Measurements from ENCODE around the gene SHROOM4. TPM values are rescaled to one million over a fixed set of nuclear protein-coding genes. Genes with fewer than 3 reads are reported as not detected.

The SHROOM4 gene
- total and polyA plus RNA-seq, 2 donors (not counting 1 experiment from before 2014, with no cell fraction given), result not detected

DNA sequence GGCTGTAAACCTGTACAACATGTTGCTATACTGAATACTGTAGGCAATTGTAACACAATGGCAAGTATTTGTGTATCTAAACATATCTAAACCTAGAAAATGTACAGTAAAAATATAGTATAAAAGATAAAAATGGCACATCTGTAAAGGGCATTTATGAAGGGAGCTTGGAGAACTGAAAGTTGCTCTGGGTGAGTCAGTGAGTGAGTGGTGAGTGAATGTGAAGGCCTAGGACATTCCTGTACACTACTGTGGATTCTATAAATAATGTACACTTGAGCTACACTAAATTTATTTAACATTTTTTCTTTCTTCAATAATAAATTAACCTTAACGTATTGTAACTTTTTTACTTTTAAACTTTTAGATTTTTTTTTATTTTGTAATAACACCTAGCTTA lies 5.0 kb upstream of the SHROOM4 start:
- Histone ChIP-seq H3K27ac (ENCODE audit: low read length in 2 of 2) (no peak overlapping the region), H3K4me3 (ENCODE audit: control extremely low read depth in 1 of 5, extremely low read depth in 1 of 5, insufficient read depth in 1 of 5, low read depth in 2 of 5, low read length in 4 of 5) (no peak overlapping the region), H3K4me2 (replicated peaks; ENCODE audit: low read depth, low read length, poor library complexity, severe bottlenecking) (no peak overlapping the region), H3K27me3 (replicated peaks in 1 of 4; ENCODE audit: control extremely low read depth in 1 of 4, control insufficient read depth in 3 of 4, insufficient read depth in 4 of 4, low read length in 3 of 4) (peaks cover 0 to 5% (median 0%) of the 10 kb centered on the region in 4 experiments), H3K36me3 (replicated peaks in 1 of 2; ENCODE audit: control extremely low read depth in 1 of 2, control insufficient read depth in 1 of 2, extremely low read depth in 1 of 2, insufficient read depth in 2 of 2, low read length in 1 of 2) (no peaks in the 10 kb centered on the region), H3K9me3 (ENCODE audit: control extremely low read depth in 1 of 3, control insufficient read depth in 2 of 3, insufficient read depth in 1 of 3, low read length in 2 of 3) (no peaks in the 10 kb centered on the region), H3K4me1 (ENCODE audit: control insufficient read depth in 2 of 2, insufficient read depth in 2 of 2, low read length in 2 of 2) (peaks cover 0 to 2% of the 10 kb centered on the region in 2 donors), H3K79me2 (ENCODE audit: control insufficient read depth, insufficient read depth, low read length) (no peaks in the 10 kb centered on the region), H2AFZ (ENCODE audit: insufficient read depth, low read depth, low read length, poor library complexity, severe bottlenecking) (no peak overlapping the region), H4K20me1 (ENCODE audit: control insufficient read depth, insufficient read depth, low read length, poor library complexity, severe bottlenecking) (no peaks in the 10 kb centered on the region), H3K9ac (ENCODE audit: low read length) (no peak overlapping the region)
- ATAC-seq (ENCODE audit: low read depth), result no peak
- peaks cover 5% of the 10 kb centered on the region for H3K4me1 Mint-ChIP-seq
- CTCF ChIA-PET, result no interaction called here
- peaks cover 12% of the 10 kb centered on the region for H3K27me3 Mint-ChIP-seq
- TF ChIP-seq CTCF (IDR thresholded peaks at IDR 0.05) (no peak), EZH2 (IDR thresholded peaks at IDR 0.05; ENCODE audit: borderline replicate concordance, insufficient read depth, low read depth, low read length, poor library complexity, severe bottlenecking) (no peak)
- WGBS (ENCODE audit: insufficient coverage), result no CpG with 5 or more reads among the region's 1 CpG
- H3K4me3 Mint-ChIP-seq, result no peak overlapping the region
- H3K9me3 Mint-ChIP-seq (ENCODE audit: insufficient read depth), result no peaks in the 10 kb centered on the region
- POLR2A ChIA-PET, result no interaction called here
- H3K27ac Mint-ChIP-seq, result no peak overlapping the region
- intact Hi-C loops (cut with micrococcal nuclease), result no loop called here
- no peak for DNase-seq

GRCh38 chrX:50815120-50815519 lies 1.1 kb upstream of the SHROOM4 start:
- ChIA-PET POLR2A (no interaction called here), CTCF (no interaction called here)
- Histone ChIP-seq H3K36me3 (replicated peaks in 1 of 2; ENCODE audit: control extremely low read depth in 1 of 2, control insufficient read depth in 1 of 2, extremely low read depth in 1 of 2, insufficient read depth in 2 of 2, low read length in 1 of 2) (no peaks in the 10 kb centered on the region), H3K4me1 (ENCODE audit: control insufficient read depth in 2 of 2, insufficient read depth in 2 of 2, low read length in 2 of 2) (peaks cover 0 to 6% of the 10 kb centered on the region in 2 donors), H3K27me3 (replicated peaks in 1 of 4; ENCODE audit: control extremely low read depth in 1 of 4, control insufficient read depth in 3 of 4, insufficient read depth in 4 of 4, low read length in 3 of 4) (peaks cover 0 to 7% (median 3%) of the 10 kb centered on the region in 4 experiments), H3K4me2 (replicated peaks; ENCODE audit: low read depth, low read length, poor library complexity, severe bottlenecking) (no peak overlapping the region), H3K4me3 (ENCODE audit: control extremely low read depth in 1 of 5, extremely low read depth in 1 of 5, insufficient read depth in 1 of 5, low read depth in 2 of 5, low read length in 4 of 5) (no peak overlapping the region), H3K79me2 (ENCODE audit: control insufficient read depth, insufficient read depth, low read length) (no peaks in the 10 kb centered on the region), H4K20me1 (ENCODE audit: control insufficient read depth, insufficient read depth, low read length, poor library complexity, severe bottlenecking) (no peaks in the 10 kb centered on the region), H2AFZ (ENCODE audit: insufficient read depth, low read depth, low read length, poor library complexity, severe bottlenecking) (no peak overlapping the region), H3K27ac (ENCODE audit: low read length in 2 of 2) (no peak overlapping the region), H3K9me3 (ENCODE audit: control extremely low read depth in 1 of 3, control insufficient read depth in 2 of 3, insufficient read depth in 1 of 3, low read length in 2 of 3) (no peaks in the 10 kb centered on the region), H3K9ac (ENCODE audit: low read length) (no peak overlapping the region)
- intact Hi-C loops (cut with micrococcal nuclease), result no loop called here
- Mint-ChIP-seq H3K27me3 (peaks cover 27% of the 10 kb centered on the region), H3K9me3 (ENCODE audit: insufficient read depth) (no peaks in the 10 kb centered on the region), H3K4me1 (peaks cover 5% of the 10 kb centered on the region), H3K27ac (no peak overlapping the region), H3K4me3 (no peak overlapping the region)
- WGBS (ENCODE audit: insufficient coverage), result 12% methylated on average over 7 of the region's 9 CpGs
- TF ChIP-seq EZH2 (IDR thresholded peaks at IDR 0.05; ENCODE audit: borderline replicate concordance, insufficient read depth, low read depth, low read length, poor library complexity, severe bottlenecking) (no peak), CTCF (IDR thresholded peaks at IDR 0.05) (no peak)
- DNase-seq (no peak), ATAC-seq (ENCODE audit: low read depth) (no peak)
